Upper lobe of right lung (tissue), 1 donor: ENCODE data around the gene ID1. TPM values are rescaled to one million over a fixed set of nuclear protein-coding genes. Genes with fewer than 3 reads are reported as not detected.

Experiments used
- ATAC-seq: fragments of 200-7000 bp; cut with Tn5 transposase; one replicate; pipeline ENCODE4 v1.9.1; 2020; ENCODE audit warnings: mild to moderate bottlenecking, moderate library complexity
- DNase-seq: peaks from one replicate; pipeline ENCODE4 v3.0.0-alpha.2; 2020
- H3K27ac ChIP-seq: fragments of 200-600 bp; one replicate; pipeline ENCODE4 v1.8.0; 2022
- H3K27me3 ChIP-seq: fragments of 200-600 bp; one replicate; pipeline ENCODE4 v1.8.0; 2022; ENCODE audit warnings: mild to moderate bottlenecking
- H3K36me3 ChIP-seq: fragments of 200-600 bp; one replicate; pipeline ENCODE4 v1.8.0; 2022
- H3K4me1 ChIP-seq: fragments of 200-600 bp; one replicate; pipeline ENCODE4 v1.8.0; 2022
- H3K4me3 ChIP-seq: fragments of 200-600 bp; one replicate; pipeline ENCODE4 v1.8.0; 2022; ENCODE audit warnings: mild to moderate bottlenecking
- H3K9me3 ChIP-seq: fragments of 200-600 bp; one replicate; pipeline ENCODE4 v1.8.0; 2022
- CTCF ChIP-seq: fragments of 200-600 bp; IDR thresholded peaks from one replicate; pipeline ENCODE4 v1.8.0; 2022; ENCODE audit warnings: antibody characterized with exemption
- intact Hi-C: fragments of 100-400 bp; cut with DNase I; formaldehyde crosslinking; loops from one replicate; pipeline ENCODE4 v1.11.0; 2022
- total RNA-seq: library from RNA; stranded (reverse); fragmentation: NEBNext Ultra II Directional; extraction: Animal tissue kit (Norgen Biotek cat#: 25700); gene quantifications from one replicate; pipeline ENCODE4 v1.2.1, GENCODE V29; 2021
- donor health status: DM: no; HTN: yes; CAD: no; lungs with severe emphysema.

ID1 gene
- total RNA-seq, 1 donor from 2014 or later: 515 TPM

- H3K9me3 ChIP-seq: no peaks in the 10 kb centered on the region
- peak; percentile 55 for ATAC-seq
- TF ChIP-seq CTCF: no peak
- no peak overlapping the region for H3K4me3 ChIP-seq
- peak overlapping the region; percentile 55 for H3K27ac ChIP-seq
- no peaks in the 10 kb centered on the region for H3K4me1 ChIP-seq
- intact Hi-C loops: no loop called here
- H3K27me3 ChIP-seq: peaks cover 4% of the 10 kb centered on the region
- H3K36me3 ChIP-seq: no peaks in the 10 kb centered on the region
- DNase-seq: no peak
Observed at GRCh38 chr20:31633339-31633914, 28.3 kb downstream of the ID1 start.

DNA sequence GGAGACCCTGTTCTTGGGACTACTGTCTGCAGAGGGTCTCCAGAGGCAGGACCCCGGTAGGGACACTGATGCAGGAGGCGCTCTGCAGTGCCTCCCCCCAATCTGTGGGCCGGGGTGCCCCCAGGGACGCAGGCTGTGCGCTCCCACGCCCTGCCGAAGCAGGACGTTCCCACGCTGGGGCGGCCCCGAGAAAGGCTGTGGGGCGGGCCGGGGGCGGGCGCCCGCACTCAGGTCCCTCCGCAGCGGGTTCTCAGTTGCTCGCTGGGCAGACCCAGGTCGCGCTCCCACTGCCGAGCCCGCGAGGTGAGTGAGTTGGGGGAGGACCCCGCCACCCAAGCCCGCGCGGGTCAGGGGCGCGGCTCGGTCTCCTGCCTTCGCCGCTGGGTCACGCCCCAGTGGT lies 32.6 kb downstream of the ID1 start, which contains the start of gene COX4I2:
COX4I2 (plus strand) TSS at position 253 of the 400 bp plus-strand sequence. CDS start 1,106 bp downstream, outside the sequence.
- Histone ChIP-seq H3K4me1 (no peaks in the 10 kb centered on the region), H3K27me3 (peaks cover 4% of the 10 kb centered on the region), H3K36me3 (no peaks in the 10 kb centered on the region), H3K4me3 (peak within 1 kb of the TSS; percentile 25), H3K9me3 (no peaks in the 10 kb centered on the region), H3K27ac (no peak within 1 kb of the TSS)
- no peak for TF ChIP-seq CTCF
- intact Hi-C loops: no loop called here
- DNase-seq (no peak), ATAC-seq (no peak)

DNA sequence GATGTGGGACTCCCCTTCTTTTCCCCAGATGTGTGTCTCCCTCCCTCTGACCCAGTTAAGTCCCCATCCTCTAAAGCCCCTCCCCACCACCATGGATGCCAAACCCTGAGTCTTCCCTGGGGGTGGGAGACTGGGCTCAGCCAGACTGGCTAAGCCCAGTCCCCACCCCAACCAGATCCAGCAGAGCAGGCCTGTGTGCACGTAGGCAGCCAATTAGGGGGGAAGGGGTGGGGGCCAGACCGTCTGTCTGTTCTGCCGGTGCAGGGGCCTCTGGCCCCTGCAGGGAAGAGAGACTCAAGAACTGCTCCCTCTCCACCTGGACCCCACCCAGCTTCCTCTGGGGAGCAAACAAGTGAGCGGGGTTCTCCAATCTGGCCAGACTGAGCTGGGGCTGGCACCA lies 33.2 kb downstream of the ID1 start:
- TF ChIP-seq CTCF: no peak
- Histone ChIP-seq H3K4me3 (peak overlapping the region; percentile 25), H3K9me3 (no peaks in the 10 kb centered on the region), H3K4me1 (no peaks in the 10 kb centered on the region), H3K27ac (no peak overlapping the region), H3K36me3 (no peaks in the 10 kb centered on the region), H3K27me3 (peaks cover 4% of the 10 kb centered on the region)
- intact Hi-C loops: no loop called here
- ATAC-seq (no peak), DNase-seq (no peak)

DNA sequence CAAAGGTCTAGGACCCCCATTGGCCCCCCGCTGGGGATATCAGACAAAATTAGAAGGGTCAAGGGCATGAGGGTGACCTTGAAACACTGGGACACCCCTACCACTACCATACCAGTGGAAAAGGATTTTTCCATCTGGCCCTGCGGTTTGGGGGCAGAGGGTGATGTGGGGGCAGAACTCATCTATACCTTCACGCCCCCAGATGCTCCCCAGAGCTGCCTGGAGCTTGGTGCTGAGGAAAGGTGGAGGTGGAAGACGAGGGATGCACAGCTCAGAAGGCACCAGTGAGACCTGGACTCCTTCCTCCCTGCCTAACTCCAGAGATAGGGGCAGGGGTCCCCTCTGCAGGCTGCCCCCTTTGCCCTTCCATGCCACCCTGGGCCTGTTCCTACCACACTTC lies 33.7 kb downstream of the ID1 start:
- intact Hi-C loops: no loop called here
- Histone ChIP-seq H3K9me3 (no peaks in the 10 kb centered on the region), H3K4me1 (no peaks in the 10 kb centered on the region), H3K27ac (no peak overlapping the region), H3K36me3 (no peaks in the 10 kb centered on the region), H3K4me3 (no peak overlapping the region), H3K27me3 (peaks cover 4% of the 10 kb centered on the region)
- no peak for TF ChIP-seq CTCF
- DNase-seq: no peak
- no peak for ATAC-seq

DNA sequence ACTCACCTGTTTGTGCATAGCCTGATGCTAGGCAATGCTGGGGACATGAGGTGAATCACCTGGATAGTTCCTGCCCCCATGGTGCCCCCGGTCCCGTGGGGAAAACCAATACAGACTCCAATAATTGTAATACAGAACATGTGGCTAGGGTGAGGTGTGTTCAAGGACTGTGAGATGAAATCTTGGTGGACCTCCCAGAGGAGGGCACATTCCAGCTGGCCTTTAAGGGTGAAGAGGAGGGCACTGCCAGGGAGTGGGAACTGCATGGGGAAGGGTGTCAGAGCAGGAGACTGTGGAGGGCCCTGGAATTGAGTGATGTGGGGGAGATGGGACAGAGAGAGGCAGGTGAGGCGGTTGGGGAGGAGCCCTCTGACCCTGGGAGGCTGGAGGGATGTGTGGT lies 35.2 kb downstream of the ID1 start:
- no peak for TF ChIP-seq CTCF
- no peak for ATAC-seq
- no peak overlapping the region for H3K27ac ChIP-seq
- no peaks in the 10 kb centered on the region for H3K9me3 ChIP-seq
- DNase-seq: no peak
- H3K27me3 ChIP-seq: peaks cover 4% of the 10 kb centered on the region
- H3K4me3 ChIP-seq: no peak overlapping the region
- no peaks in the 10 kb centered on the region for H3K4me1 ChIP-seq
- H3K36me3 ChIP-seq: no peaks in the 10 kb centered on the region
- intact Hi-C loops: no loop called here

DNA sequence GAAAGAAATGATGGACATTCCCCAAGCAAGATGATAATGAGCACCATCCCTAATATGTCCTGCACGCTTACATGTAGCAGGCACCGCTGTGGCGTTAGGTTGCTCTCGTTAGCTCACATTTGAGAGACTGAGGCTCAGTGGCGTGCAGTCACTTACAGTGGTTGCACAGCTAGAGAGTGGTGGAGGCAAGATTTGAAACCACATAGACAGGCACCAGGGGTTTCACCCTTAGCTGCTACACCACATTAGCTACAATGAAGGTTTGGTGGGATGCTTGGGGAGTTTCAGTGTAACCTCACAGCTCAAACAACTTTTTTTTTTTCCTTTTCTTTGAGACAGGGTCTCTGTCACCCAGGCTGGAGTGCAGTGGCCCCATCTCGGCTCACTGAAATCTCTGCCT lies 36.3 kb downstream of the ID1 start:
- no peaks in the 10 kb centered on the region for H3K36me3 ChIP-seq
- H3K4me3 ChIP-seq: no peak overlapping the region
- no peaks in the 10 kb centered on the region for H3K9me3 ChIP-seq
- H3K27me3 ChIP-seq: peaks cover 4% of the 10 kb centered on the region
- no peak overlapping the region for H3K27ac ChIP-seq
- no peak for TF ChIP-seq CTCF
- ATAC-seq: no peak
- intact Hi-C loops: no loop called here
- no peak for DNase-seq
- H3K4me1 ChIP-seq: no peaks in the 10 kb centered on the region
